Endothelial cell (in vitro differentiated cells): ENCODE data around the gene SPATA25. TPM values are rescaled to one million over a fixed set of nuclear protein-coding genes. Genes with fewer than 3 reads are reported as not detected.
A peak's percentile ranks its signal among the peaks of the same experiment; 100 is the strongest.

Experiments used
- DNase-seq: peaks from one replicate; pipeline ENCODE4 v3.0.0; 2021; ENCODE audit warnings: low spot score
- H3K27ac Mint-ChIP-seq: one replicate; pipeline ENCODE4 v1.8.0; 2021; ENCODE audit warnings: mixed read lengths, inconsistent platforms; ENCODE audit not compliant: unreplicated experiment
- H3K27me3 Mint-ChIP-seq: one replicate; pipeline ENCODE4 v1.8.0; 2021; ENCODE audit warnings: mild to moderate bottlenecking, moderate library complexity, mixed read lengths, inconsistent platforms; ENCODE audit not compliant: unreplicated experiment
- H3K36me3 Mint-ChIP-seq: one replicate; pipeline ENCODE4 v1.8.0; 2021; ENCODE audit warnings: mild to moderate bottlenecking, low read depth, mixed read lengths, inconsistent platforms; ENCODE audit not compliant: unreplicated experiment
- H3K4me1 Mint-ChIP-seq: one replicate; pipeline ENCODE4 v1.8.0; 2021; ENCODE audit warnings: mild to moderate bottlenecking, mixed read lengths, inconsistent platforms; ENCODE audit not compliant: unreplicated experiment
- H3K4me3 Mint-ChIP-seq: one replicate; pipeline ENCODE4 v1.8.0; 2021; ENCODE audit warnings: mild to moderate bottlenecking, mixed read lengths, inconsistent platforms; ENCODE audit not compliant: unreplicated experiment
- H3K9me3 Mint-ChIP-seq: one replicate; pipeline ENCODE4 v1.8.0; 2021; ENCODE audit warnings: mixed read lengths, inconsistent platforms; ENCODE audit not compliant: unreplicated experiment
- CTCF ChIP-seq: fragments of 200-600 bp; sonication (generic); IDR thresholded peaks from one replicate; pipeline ENCODE4 v1.5.0; 2021; ENCODE audit warnings: antibody characterized with exemption; ENCODE audit not compliant: unreplicated experiment
- total RNA-seq: library from RNA; stranded (reverse); fragmentation: NEBNext Ultra II Directional; extraction: Animal tissue kit (Norgen Biotek cat#: 25700); gene quantifications from one replicate; pipeline ENCODE4 v1.2.1, GENCODE V29; 2021; ENCODE audit not compliant: unreplicated experiment

SPATA25 gene
- total RNA-seq, 1 donor from 2014 or later, result 0.62 TPM

DNA sequence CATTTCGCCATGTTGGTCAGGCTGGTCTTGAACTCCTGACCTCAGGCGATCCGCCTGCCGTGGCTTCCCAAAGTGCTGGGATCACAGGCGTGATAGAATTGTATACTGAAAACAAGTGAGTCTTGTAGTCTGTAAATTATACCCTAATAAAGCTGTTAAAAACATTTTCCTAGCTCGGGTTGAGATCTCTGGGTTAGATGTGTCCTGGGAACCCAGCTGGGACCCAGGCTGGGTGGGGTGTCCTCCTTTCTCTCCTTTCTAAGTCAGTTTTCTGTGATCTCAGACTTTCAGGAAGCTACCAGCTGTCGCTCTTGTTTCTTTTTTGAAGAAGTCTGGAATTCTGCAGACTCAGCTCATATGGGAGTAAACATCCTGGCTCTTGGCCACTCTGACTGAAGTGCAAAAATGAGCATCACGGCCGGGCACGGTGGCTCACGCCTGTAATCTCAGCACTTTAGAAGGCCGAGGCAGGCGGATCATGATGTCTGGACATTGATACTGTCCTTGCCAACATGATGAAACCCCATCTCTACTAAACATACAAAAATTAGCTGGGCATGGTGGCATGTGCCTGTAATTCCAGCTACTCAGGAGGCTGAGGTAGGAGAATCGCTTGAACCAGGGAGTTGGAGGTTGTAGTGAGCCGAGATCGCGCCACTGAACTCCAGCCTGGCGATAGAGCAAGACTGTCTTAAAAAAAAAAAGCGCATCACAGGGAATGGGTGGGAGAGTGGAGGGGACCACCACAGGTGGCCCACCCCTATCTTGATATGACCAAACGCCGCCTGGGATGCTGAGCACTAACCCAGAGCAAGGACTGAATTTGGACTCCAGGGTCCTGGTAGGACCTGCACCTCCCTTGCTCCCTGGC is 37.2 kb upstream of the SPATA25 start:
- peaks cover 18% of the 10 kb centered on the region for H3K4me1 Mint-ChIP-seq
- H3K36me3 Mint-ChIP-seq, result no peaks in the 10 kb centered on the region
- H3K27ac Mint-ChIP-seq, result peak overlapping the region; percentile 50
- peak overlapping the region; percentile 32 for H3K4me3 Mint-ChIP-seq
- H3K9me3 Mint-ChIP-seq, result no peaks in the 10 kb centered on the region
- H3K27me3 Mint-ChIP-seq, result peaks cover 3% of the 10 kb centered on the region
- TF ChIP-seq CTCF, result no peak
- DNase-seq, result no peak

- no peak overlapping the region for H3K27ac Mint-ChIP-seq
Observed at GRCh38 chr20:45921337-45922189, 34.1 kb upstream of the SPATA25 start.

DNA sequence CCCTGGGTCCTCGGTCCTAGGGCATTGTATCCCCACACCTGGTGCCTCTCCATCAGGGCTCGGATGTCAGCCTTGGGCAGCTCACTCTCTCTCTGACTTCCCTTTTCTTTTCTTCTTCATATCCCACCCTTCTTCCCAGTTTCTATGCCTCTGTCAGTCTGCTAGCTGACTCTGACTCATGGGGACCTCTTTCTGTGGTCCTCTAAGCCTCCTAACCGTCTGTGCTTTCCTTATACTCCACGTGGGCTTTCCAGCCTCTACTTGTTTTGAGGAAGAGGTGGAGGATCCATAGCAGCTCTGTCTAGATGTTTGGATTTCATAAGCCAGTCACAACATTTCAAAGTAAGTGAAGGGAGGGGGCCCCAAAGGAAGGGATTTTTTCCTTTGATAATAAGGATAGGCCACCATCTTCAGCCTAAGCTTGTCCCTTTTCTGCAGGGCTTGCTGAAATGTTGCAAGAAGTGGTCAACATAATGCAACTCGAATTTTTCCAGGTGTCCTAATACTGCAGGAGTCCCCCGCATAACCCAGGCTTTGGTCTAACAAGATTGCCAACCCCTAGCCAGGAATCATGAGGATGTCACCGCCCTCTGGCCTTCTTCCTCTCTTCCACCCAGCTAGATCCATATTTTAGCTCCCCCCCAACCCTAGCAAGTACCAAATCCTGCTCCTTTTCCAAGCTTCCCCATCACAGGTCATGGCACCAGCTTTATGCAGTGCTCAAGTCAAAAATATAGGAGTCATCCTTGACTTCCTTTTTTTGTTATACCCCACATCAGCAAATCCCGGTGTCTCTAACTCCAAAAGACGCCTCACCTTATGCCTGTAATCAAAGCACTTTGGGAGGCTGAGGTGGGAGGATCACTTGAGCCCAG is 33.3 kb upstream of the SPATA25 start:
- H3K4me1 Mint-ChIP-seq, result peaks cover 26% of the 10 kb centered on the region
- peaks cover 3% of the 10 kb centered on the region for H3K27me3 Mint-ChIP-seq
- H3K9me3 Mint-ChIP-seq, result no peaks in the 10 kb centered on the region
- H3K27ac Mint-ChIP-seq, result no peak overlapping the region
- DNase-seq, result no peak
- no peak for TF ChIP-seq CTCF
- H3K36me3 Mint-ChIP-seq, result no peaks in the 10 kb centered on the region
- no peak overlapping the region for H3K4me3 Mint-ChIP-seq

More at GRCh38 chr20:45921337-45922189, 34.1 kb upstream of the SPATA25 start:
- Mint-ChIP-seq H3K9me3 (no peaks in the 10 kb centered on the region), H3K4me3 (no peak overlapping the region), H3K27me3 (peaks cover 3% of the 10 kb centered on the region), H3K36me3 (no peaks in the 10 kb centered on the region), H3K4me1 (peaks cover 26% of the 10 kb centered on the region)
- DNase-seq, result no peak
- no peak for TF ChIP-seq CTCF

GRCh38 chr20:45919542-45920399 is 32.3 kb upstream of the SPATA25 start:
- Mint-ChIP-seq H3K36me3 (no peaks in the 10 kb centered on the region), H3K27me3 (peaks cover 3% of the 10 kb centered on the region), H3K4me3 (no peak overlapping the region), H3K9me3 (no peaks in the 10 kb centered on the region), H3K27ac (no peak overlapping the region), H3K4me1 (peaks cover 23% of the 10 kb centered on the region)
- DNase-seq, result no peak
- no peak for TF ChIP-seq CTCF
